NCI-H146 treated with DMSO at 0.1 percent for 48 hours (cell line): ENCODE measurements around the gene TNS1.

Experiments used
- DNase-seq: peaks from one replicate; lab custom pipeline; 2025; ENCODE audit not compliant: unreplicated experiment; lab: John Stamatoyannopoulos, UW

TNS1 gene

DNA sequence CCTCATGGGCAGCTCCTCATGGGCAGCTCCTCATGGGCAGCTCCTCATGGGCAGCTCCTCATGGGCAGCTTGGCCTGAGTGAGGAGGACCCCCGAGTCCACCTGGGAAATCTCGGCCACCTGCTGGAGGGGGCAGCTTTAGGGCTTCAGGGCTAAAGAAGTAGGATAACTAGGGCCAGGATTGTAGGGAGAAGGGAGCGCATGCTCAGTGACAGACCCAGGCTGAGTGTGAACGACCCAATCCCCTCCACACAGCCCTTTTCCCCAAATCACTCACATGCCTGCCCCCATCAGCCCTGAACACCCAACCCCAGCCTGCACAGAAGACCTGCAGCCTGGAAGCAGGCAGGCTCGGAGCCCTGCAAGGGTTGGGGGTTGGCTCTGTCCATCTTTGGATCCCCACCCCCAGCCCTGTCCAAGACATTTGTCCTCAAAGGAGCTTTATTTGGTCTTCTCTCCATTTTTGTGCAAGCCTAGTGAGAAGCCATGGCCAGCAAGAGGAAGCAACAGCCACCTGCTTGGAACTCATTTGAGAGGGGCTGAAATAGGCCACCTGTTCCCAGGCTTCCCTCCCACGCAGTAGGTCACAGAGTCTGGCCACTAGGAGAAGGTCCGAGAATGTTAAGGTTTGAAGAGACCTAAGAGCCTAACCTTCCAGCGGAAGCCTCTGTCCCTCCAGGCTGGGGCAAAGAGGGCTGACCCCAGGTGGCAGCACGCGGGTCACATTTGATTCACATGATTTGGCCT is 249.9 kb downstream of the TNS1 start:
- no peak for DNase-seq

DNA sequence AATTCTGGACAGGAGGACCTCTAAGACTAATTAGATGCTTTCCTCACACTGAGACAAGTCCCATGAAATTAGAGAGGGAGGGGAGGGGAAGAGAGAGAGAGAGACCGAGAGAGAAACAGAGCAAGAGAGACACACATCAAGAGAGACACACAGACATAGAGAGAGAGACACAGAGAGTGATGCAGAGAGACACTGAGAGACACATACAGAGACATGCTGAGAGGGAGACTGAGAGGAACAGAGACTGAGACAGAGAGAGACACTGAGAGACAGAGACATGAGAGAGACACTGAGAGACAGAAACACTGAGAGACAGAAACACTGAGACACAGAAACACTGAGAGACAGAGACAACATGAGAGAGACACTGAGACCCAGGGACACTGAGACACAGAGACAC is 250.8 kb downstream of the TNS1 start:
- DNase-seq, result no peak

DNA sequence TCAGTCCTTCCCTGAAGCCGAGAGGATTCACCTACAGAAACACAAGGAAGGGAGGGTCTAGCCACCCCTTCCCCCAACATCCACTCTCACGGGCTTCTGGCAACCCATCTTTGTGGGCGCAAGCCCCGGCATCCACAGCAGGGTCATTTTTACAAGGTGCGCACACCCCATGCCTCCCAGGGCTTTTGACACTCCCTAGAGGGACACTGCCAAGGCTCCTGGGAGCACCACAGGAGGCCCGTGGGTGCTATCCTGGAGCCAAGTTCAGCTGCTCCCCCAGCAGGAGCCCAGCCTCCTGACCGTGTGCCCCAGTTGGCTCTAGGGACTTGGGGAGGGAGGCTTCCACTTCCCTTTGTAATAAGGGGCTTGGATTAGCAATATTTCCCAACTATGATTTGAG is 251.6 kb downstream of the TNS1 start:
- no peak for DNase-seq
